H9 (cell line): ENCODE results near the gene PLEKHA4. TPM values are rescaled to one million over a fixed set of nuclear protein-coding genes. Genes with fewer than 3 reads are reported as not detected.

Experiments
- DNase-seq: peaks from one replicate; pipeline ENCODE4 v3.0.0-alpha.2; 2017
- H2AFZ ChIP-seq: one replicate; pipeline ENCODE4 v1.6.1; 2013; ENCODE audit warnings: mild to moderate bottlenecking, low read length, control low read depth, moderate library complexity
- H2AK5ac ChIP-seq: 2 replicates; pipeline ENCODE4 v1.6.1; 2013; ENCODE audit warnings: low read length, control low read depth, mixed read lengths; ENCODE audit not compliant: insufficient read length
- H2BK120ac ChIP-seq: one replicate; pipeline ENCODE4 v1.6.1; 2013; ENCODE audit warnings: low read depth, mild to moderate bottlenecking, low read length, control low read depth, inconsistent platforms; ENCODE audit not compliant: poor library complexity, severe bottlenecking
- H2BK12ac ChIP-seq: 2 replicates; pipeline ENCODE4 v1.6.1; 2013; ENCODE audit warnings: low read length, control low read depth, mixed read lengths, low read depth; ENCODE audit not compliant: insufficient read length
- H2BK15ac ChIP-seq: 2 replicates; pipeline ENCODE4 v1.6.1; 2013; ENCODE audit warnings: low read depth, low read length, control low read depth
- H2BK20ac ChIP-seq: one replicate; pipeline ENCODE4 v1.6.1; 2013; ENCODE audit warnings: low read depth, mild to moderate bottlenecking, low read length, control low read depth, inconsistent platforms; ENCODE audit not compliant: poor library complexity, severe bottlenecking
- H2BK5ac ChIP-seq: 2 replicates; pipeline ENCODE4 v1.6.1; 2013; ENCODE audit warnings: low read length, control low read depth, mixed read lengths; ENCODE audit not compliant: insufficient read length
- H3K14ac ChIP-seq: 2 replicates; pipeline ENCODE4 v1.6.1; 2013; ENCODE audit warnings: low read length, control low read depth; ENCODE audit not compliant: insufficient read depth
- H3K18ac ChIP-seq: 2 replicates; pipeline ENCODE4 v1.6.1; 2013; ENCODE audit warnings: low read depth, mild to moderate bottlenecking, mixed read lengths, low read length, control low read depth; ENCODE audit not compliant: insufficient read length
- H3K23ac ChIP-seq: 2 replicates; pipeline ENCODE4 v1.6.1; 2013; ENCODE audit warnings: low read length, control low read depth, mixed read lengths, low read depth; ENCODE audit not compliant: insufficient read length
- H3K23me2 ChIP-seq: 2 replicates; pipeline ENCODE4 v1.6.1; 2013; ENCODE audit warnings: low read depth, mild to moderate bottlenecking, mixed read lengths, low read length, control low read depth; ENCODE audit not compliant: insufficient read length, poor library complexity, severe bottlenecking
- H3K27ac ChIP-seq: 2 replicates; pipeline ENCODE4 v1.5.1; 2013; ENCODE audit warnings: low read length, control low read depth, mixed read lengths, low read depth; ENCODE audit not compliant: insufficient read length
- H3K27me3 ChIP-seq: 2 replicates; pipeline ENCODE4 v1.6.1; 2013; ENCODE audit warnings: low read length, control low read depth, inconsistent platforms; ENCODE audit not compliant: insufficient read depth
- H3K4ac ChIP-seq: 2 replicates; pipeline ENCODE4 v1.6.1; 2013; ENCODE audit warnings: low read depth, mild to moderate bottlenecking, control low read depth, inconsistent platforms, low read length, moderate library complexity
- H3K4me1 ChIP-seq: 2 replicates; pipeline ENCODE4 v1.6.1; 2013; ENCODE audit warnings: low read length, control low read depth, inconsistent platforms; ENCODE audit not compliant: insufficient read depth
- H3K4me2 ChIP-seq: 2 replicates; pipeline ENCODE4 v1.6.1; 2013; ENCODE audit warnings: low read length, control low read depth, mixed read lengths; ENCODE audit not compliant: insufficient read length, insufficient read depth
- H3K56ac ChIP-seq: 2 replicates; pipeline ENCODE4 v1.6.1; 2013; ENCODE audit warnings: low read depth, mild to moderate bottlenecking, mixed read lengths, low read length, control low read depth; ENCODE audit not compliant: insufficient read length
- H3K79me1 ChIP-seq: 2 replicates; pipeline ENCODE4 v1.6.1; 2013; ENCODE audit warnings: low read depth, mild to moderate bottlenecking, moderate library complexity, low read length, control low read depth, inconsistent platforms; ENCODE audit not compliant: insufficient read depth, poor library complexity, severe bottlenecking
- H3K79me2 ChIP-seq: 2 replicates; pipeline ENCODE4 v1.6.1; 2013; ENCODE audit warnings: low read length, control low read depth, inconsistent platforms; ENCODE audit not compliant: insufficient read depth
- H3K9ac ChIP-seq: 2 replicates; pipeline ENCODE4 v1.6.1; 2013; ENCODE audit warnings: low read length, control low read depth, mixed read lengths; ENCODE audit not compliant: insufficient read length; ENCODE audit errors: extremely low read depth
- H3K9me3 ChIP-seq: one replicate; pipeline ENCODE4 v1.6.1; 2013; ENCODE audit warnings: low read depth, low read length, inconsistent platforms; ENCODE audit not compliant: control insufficient read depth
- H3T11ph ChIP-seq: one replicate; pipeline ENCODE4 v1.6.1; 2013; ENCODE audit warnings: mild to moderate bottlenecking, low read length, control low read depth, inconsistent platforms
- H4K20me1 ChIP-seq: one replicate; pipeline ENCODE4 v1.6.1; 2013; ENCODE audit not compliant: control insufficient read depth, insufficient read length, insufficient read depth
- H4K5ac ChIP-seq: 2 replicates; pipeline ENCODE4 v1.6.1; 2013; ENCODE audit warnings: low read depth, mild to moderate bottlenecking, mixed read lengths, low read length, control low read depth; ENCODE audit not compliant: insufficient read length
- H4K8ac ChIP-seq: replicated peaks from 2 replicates; pipeline ENCODE4 v1.6.1; 2013; ENCODE audit warnings: low read length, control low read depth, mixed read lengths, low read depth; ENCODE audit not compliant: insufficient read length
- H4K91ac ChIP-seq: 2 replicates; pipeline ENCODE4 v1.6.1; 2013; ENCODE audit warnings: low read depth, mild to moderate bottlenecking, moderate library complexity, mixed read lengths, low read length, control low read depth; ENCODE audit not compliant: insufficient read length
- H3K27ac Mint-ChIP-seq, 3 experiments: 2 replicates in 2 of 3; 3 replicates in 1 of 3; pipeline ENCODE4 v1.8.0; 2020 to 2021; ENCODE audit warnings: mixed read lengths in 3 of 3, mild to moderate bottlenecking in 1 of 3, moderate library complexity in 1 of 3
- H3K27me3 Mint-ChIP-seq: 2 replicates; pipeline ENCODE4 v1.8.0; 2021; ENCODE audit warnings: low read depth, mild to moderate bottlenecking, moderate library complexity, mixed read lengths
- H3K36me3 Mint-ChIP-seq, 3 experiments: 2 replicates in 2 of 3; 3 replicates in 1 of 3; pipeline ENCODE4 v1.8.0; 2020 to 2021; ENCODE audit warnings: low read depth in 3 of 3, mixed read lengths in 3 of 3; ENCODE audit not compliant: insufficient read depth in 1 of 3
- H3K4me1 Mint-ChIP-seq, 2 experiments: 2 replicates each; pipeline ENCODE4 v1.8.0; 2020; ENCODE audit warnings: mixed read lengths in 2 of 2
- H3K4me3 Mint-ChIP-seq, 2 experiments: 2 replicates in 1 of 2; 3 replicates in 1 of 2; pipeline ENCODE4 v1.8.0; 2020 to 2021; ENCODE audit warnings: mild to moderate bottlenecking in 2 of 2, mixed read lengths in 2 of 2, moderate library complexity in 1 of 2
- H3K9me3 Mint-ChIP-seq, 2 experiments: 2 replicates in 1 of 2; 3 replicates in 1 of 2; pipeline ENCODE4 v1.8.0; 2020; ENCODE audit warnings: mild to moderate bottlenecking in 2 of 2, mixed read lengths in 2 of 2, moderate library complexity in 1 of 2
- WGBS: extraction: QIAGEN DNeasy Blood & Tissue Kit; methylation state at CpG from one replicate; pipeline ENCODE4 v1.1.7; 2013; ENCODE audit warnings: missing lambda C conversion rate, low lambda C conversion rate, mixed read lengths; ENCODE audit not compliant: insufficient read length; ENCODE audit errors: extremely low coverage; 5-methylcytosine and 5-hydroxymethylcytosine counted together
- total RNA-seq: library from RNA; stranded (reverse); gene quantifications from 2 replicates; pipeline ENCODE4 v1.2.1, GENCODE V29; 2021
- TF ChIP-seq, protein P1 (sequence below): fragments of 200-600 bp; sonication (generic); conservative IDR thresholded peaks from 3 replicates; pipeline ENCODE4 v1.8.0; 2021; ENCODE audit warnings: antibody characterized with exemption, mild to moderate bottlenecking

PLEKHA4 gene
- total RNA-seq, 1 experiment from 2014 or later, result 15.3 TPM

DNA sequence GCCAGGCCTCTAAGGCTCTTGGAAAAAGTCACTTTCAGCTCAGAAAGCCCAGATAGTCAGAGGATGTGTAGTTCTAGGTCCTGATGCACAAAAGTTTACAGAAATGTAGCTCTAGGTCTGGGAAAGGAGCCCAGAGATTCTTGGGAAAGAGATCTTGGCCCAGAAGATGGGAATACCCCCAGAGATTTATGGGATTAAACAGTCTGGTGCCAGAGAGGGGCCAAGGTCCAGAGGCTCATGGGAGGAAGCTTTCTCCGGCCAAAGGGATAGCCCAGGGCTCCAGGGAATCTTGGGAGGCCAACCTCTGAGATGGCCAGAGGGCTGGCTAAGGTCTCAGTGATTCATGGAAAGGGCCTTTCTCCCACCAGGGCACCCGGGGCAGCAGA is 72.7 kb downstream of the PLEKHA4 start:
- Histone ChIP-seq H3K23ac (no peak overlapping the region), H3K79me2 (no peaks in the 10 kb centered on the region), H4K5ac (no peak overlapping the region), H3K9ac (no peak overlapping the region), H4K8ac (no peak overlapping the region), H3K23me2 (no peaks in the 10 kb centered on the region), H3K79me1 (no peaks in the 10 kb centered on the region), H3K4ac (no peak overlapping the region), H2BK12ac (no peak overlapping the region), H3K9me3 (no peaks in the 10 kb centered on the region), H3K4me2 (no peak overlapping the region), H3T11ph (no peak overlapping the region), H4K20me1 (no peaks in the 10 kb centered on the region), H2AFZ (no peak overlapping the region), H2BK15ac (no peak overlapping the region), H3K27ac (no peak overlapping the region), H3K18ac (no peak overlapping the region), H2BK120ac (no peak overlapping the region), H3K27me3 (no peaks in the 10 kb centered on the region), H2AK5ac (no peak overlapping the region), H3K56ac (no peak overlapping the region), H2BK20ac (no peak overlapping the region), H2BK5ac (no peak overlapping the region), H3K14ac (no peak overlapping the region), H3K4me1 (peaks cover 6% of the 10 kb centered on the region; the same call in 1 of the 2 replicates), H4K91ac (no peak overlapping the region)
- no CpG with 5 or more reads among the region's 2 CpGs for WGBS
- H3K27me3 Mint-ChIP-seq, result no peaks in the 10 kb centered on the region; the same call in none of the 2 replicates
- no peaks in the 10 kb centered on the region; a peak in 1 of 7 replicates for H3K36me3 Mint-ChIP-seq
- TF ChIP-seq, protein P1, sequence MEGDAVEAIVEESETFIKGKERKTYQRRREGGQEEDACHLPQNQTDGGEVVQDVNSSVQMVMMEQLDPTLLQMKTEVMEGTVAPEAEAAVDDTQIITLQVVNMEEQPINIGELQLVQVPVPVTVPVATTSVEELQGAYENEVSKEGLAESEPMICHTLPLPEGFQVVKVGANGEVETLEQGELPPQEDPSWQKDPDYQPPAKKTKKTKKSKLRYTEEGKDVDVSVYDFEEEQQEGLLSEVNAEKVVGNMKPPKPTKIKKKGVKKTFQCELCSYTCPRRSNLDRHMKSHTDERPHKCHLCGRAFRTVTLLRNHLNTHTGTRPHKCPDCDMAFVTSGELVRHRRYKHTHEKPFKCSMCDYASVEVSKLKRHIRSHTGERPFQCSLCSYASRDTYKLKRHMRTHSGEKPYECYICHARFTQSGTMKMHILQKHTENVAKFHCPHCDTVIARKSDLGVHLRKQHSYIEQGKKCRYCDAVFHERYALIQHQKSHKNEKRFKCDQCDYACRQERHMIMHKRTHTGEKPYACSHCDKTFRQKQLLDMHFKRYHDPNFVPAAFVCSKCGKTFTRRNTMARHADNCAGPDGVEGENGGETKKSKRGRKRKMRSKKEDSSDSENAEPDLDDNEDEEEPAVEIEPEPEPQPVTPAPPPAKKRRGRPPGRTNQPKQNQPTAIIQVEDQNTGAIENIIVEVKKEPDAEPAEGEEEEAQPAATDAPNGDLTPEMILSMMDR, result no peak
- no peak for DNase-seq
- peak overlapping the region; percentile 91 to 95 for H3K4me3 Mint-ChIP-seq
- H3K9me3 Mint-ChIP-seq, result 0 out of 5 replicates have a peak, but pooled peaks cover 0 to 2% of the 10 kb centered on the region in 2 experiments
- H3K27ac Mint-ChIP-seq, result peak overlapping the region in 1 of 3 experiments; percentile 59; a peak in 1 of 7 replicates
- H3K4me1 Mint-ChIP-seq, result peaks cover 19 to 20% of the 10 kb centered on the region in 2 experiments
